ENCODE measurements around the gene NREP. TPM values are rescaled to one million over a fixed set of nuclear protein-coding genes. Genes with fewer than 3 reads are reported as not detected.

NREP gene
- total RNA-seq, 4 donors from 2014 or later = 2.3 to 18.2 (median 2.8) TPM

DNA sequence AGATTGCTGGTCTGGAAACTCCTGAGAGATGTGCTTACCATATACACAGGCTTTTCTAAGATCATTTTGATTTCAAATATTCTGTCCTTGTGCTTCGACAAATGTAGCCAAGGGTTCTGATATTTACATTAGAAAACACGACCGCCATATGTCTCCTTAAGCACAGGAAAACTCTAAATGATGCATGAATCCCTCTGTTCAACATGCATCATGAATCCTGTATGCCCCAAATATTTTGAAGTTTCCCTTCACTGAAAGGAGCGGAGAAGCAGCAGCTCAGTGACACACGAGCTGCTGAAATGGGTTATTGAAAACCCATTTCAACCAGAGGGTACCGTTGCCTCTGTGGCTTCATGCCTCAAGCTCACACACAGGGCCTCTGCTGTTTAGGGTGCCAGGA, 74.4 kb downstream of the NREP start:
- no peaks in the 10 kb centered on the region for H3K36me3 ChIP-seq
- H3K27ac ChIP-seq = no peak overlapping the region
- H3K4me1 ChIP-seq = peaks cover 0 to 16% (median 0%) of the 10 kb centered on the region in 4 donors
- no peaks in the 10 kb centered on the region for H3K27me3 ChIP-seq
- H3K9me3 ChIP-seq = no peaks in the 10 kb centered on the region
- DNase-seq = no peak
- H3K4me3 ChIP-seq = no peak overlapping the region
- TF ChIP-seq, protein P1, sequence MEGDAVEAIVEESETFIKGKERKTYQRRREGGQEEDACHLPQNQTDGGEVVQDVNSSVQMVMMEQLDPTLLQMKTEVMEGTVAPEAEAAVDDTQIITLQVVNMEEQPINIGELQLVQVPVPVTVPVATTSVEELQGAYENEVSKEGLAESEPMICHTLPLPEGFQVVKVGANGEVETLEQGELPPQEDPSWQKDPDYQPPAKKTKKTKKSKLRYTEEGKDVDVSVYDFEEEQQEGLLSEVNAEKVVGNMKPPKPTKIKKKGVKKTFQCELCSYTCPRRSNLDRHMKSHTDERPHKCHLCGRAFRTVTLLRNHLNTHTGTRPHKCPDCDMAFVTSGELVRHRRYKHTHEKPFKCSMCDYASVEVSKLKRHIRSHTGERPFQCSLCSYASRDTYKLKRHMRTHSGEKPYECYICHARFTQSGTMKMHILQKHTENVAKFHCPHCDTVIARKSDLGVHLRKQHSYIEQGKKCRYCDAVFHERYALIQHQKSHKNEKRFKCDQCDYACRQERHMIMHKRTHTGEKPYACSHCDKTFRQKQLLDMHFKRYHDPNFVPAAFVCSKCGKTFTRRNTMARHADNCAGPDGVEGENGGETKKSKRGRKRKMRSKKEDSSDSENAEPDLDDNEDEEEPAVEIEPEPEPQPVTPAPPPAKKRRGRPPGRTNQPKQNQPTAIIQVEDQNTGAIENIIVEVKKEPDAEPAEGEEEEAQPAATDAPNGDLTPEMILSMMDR (IDR thresholded peaks at IDR 0.05) = no peak

DNA sequence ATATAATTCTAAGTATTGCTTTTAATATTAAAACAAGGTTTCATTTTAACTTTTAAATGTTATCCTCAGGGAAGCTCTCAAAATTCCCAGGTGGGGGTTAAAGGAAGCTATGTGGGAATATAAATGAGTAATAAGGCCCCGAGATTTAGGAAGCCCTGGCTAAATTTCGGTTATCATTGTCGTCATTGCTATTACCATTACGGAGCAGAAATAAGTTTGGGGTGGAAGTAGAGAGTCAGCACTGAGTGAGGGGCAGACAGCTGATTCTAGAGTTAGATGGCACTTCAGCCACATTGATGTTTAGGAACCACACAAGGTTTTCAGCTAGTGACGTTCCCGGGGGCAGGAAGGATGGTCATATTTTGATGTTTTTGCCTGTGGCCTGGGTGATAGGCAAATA, 74.9 kb downstream of the NREP start:
- Histone ChIP-seq H3K9me3 (no peaks in the 10 kb centered on the region), H3K27ac (no peak overlapping the region), H3K36me3 (no peaks in the 10 kb centered on the region), H3K4me3 (no peak overlapping the region), H3K4me1 (peaks cover 0 to 16% (median 0%) of the 10 kb centered on the region in 4 donors), H3K27me3 (no peaks in the 10 kb centered on the region)
- TF ChIP-seq, protein P1 (IDR thresholded peaks at IDR 0.05) = no peak
- no peak for TF ChIP-seq POLR2A (IDR thresholded peaks at IDR 0.05)
- no peak for DNase-seq

DNA sequence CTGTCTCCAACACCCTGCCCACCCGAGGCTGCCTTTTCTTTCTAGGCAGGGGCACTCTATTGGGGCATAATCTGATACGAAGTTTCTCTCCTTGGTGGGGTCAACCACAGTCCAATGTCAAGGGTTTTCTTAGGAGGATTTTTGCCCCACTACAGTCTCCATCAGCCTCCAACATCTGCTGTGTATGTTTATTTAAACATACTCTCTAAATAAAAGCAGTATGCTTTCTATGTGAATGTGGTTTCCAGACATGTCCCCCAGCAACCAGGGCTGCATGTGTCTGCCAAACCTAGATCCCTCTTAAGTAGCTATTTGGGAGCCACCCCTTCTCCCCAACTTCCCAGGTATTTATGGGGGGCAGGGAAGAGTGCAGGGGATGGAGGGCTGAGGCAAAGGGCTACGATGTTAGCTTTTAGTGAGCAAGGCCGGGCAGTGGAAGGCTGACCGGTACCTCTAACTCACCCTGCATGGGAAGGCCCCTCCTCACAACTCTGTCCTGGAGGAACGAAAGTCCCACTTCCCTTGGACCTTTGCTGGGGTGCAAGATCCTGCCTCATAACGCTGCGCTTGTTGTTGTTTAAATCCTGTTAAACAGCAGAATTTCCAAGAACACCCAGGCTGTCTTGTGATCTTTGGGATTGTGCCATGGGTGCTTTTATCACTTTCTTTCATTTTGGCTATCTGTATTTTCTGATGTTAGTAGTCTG, 75.4 kb downstream of the NREP start:
- Histone ChIP-seq H3K4me1 (peaks cover 0 to 16% (median 0%) of the 10 kb centered on the region in 4 donors), H3K4me3 (no peak overlapping the region), H3K9me3 (no peaks in the 10 kb centered on the region), H3K27me3 (no peaks in the 10 kb centered on the region), H3K36me3 (no peaks in the 10 kb centered on the region), H3K27ac (peak overlapping the region in 1 of 4 donors; percentile 43)
- TF ChIP-seq POLR2A (IDR thresholded peaks at IDR 0.05) = no peak
- TF ChIP-seq, protein P1 (IDR thresholded peaks at IDR 0.05) = no peak
- no peak for DNase-seq

DNA sequence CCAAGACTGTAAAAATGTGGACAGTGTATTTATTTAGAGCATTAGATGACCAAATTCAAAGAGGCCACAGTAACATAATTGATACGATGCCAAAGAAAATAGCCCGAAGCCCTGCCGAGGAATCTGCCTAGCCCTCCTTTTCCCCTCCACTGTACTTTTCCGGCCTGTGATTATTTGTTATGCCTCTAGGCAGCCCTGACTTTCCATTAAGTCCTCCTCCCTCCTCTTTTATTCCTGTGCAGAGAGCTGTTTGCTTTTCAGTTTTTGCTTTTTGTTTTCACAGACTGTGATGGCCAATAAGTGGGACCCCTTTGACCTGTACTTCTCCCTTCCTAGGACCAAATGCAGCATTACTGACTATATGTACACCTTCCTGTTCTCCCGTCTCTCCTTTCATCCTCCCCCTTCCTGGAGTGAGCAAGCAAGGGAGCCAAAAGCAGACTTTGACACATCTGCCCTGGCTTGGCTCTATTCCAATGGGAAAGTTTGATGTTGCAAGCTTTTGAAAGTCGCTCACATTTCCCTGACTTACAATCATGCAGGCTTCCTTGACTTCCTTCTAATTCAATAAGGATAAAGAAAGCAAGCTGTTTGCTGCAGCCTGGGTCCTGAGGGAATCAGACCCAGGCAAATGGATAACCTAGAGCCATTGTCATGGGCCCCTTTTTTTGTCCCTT, 76.1 kb downstream of the NREP start:
- DNase-seq = peak in 1 of 3 donors; percentile 64
- no peaks in the 10 kb centered on the region for H3K9me3 ChIP-seq
- peak overlapping the region in 2 of 4 donors; percentile 42 to 43 for H3K27ac ChIP-seq
- no peaks in the 10 kb centered on the region for H3K36me3 ChIP-seq
- H3K4me3 ChIP-seq = no peak overlapping the region
- no peaks in the 10 kb centered on the region for H3K27me3 ChIP-seq
- no peak for TF ChIP-seq POLR2A (IDR thresholded peaks at IDR 0.05)
- TF ChIP-seq, protein P1 (IDR thresholded peaks at IDR 0.05) = peak in 1 of 6 experiments; percentile 3
- H3K4me1 ChIP-seq = peaks cover 0 to 16% (median 0%) of the 10 kb centered on the region in 4 donors

DNA sequence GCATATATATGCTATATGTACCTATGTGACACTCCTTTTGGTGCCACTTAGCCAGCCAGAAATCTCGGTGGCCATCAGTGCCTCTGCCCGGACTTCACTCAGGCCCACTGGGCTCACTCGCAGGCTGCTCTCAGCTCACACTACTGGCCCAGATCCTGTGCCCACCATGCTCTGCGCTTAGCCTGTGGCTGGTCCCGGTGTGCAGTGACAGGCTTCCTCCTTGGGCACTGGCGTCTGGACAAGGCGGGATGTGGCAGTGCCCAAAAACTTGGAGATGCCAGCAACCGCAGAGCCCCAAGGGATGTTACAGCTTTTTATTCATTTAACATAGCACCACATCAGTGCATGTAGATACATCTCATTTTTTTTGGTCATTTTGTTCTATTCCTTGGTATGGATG, 77.4 kb downstream of the NREP start:
- TF ChIP-seq POLR2A (IDR thresholded peaks at IDR 0.05) = no peak
- TF ChIP-seq, protein P1 (IDR thresholded peaks at IDR 0.05) = no peak

More for the DNA sequence above, 77.4 kb downstream of the NREP start:
- no peak for DNase-seq
- Histone ChIP-seq H3K27ac (no peak overlapping the region), H3K4me3 (no peak overlapping the region), H3K36me3 (no peaks in the 10 kb centered on the region), H3K9me3 (no peaks in the 10 kb centered on the region), H3K4me1 (peaks cover 0 to 16% (median 0%) of the 10 kb centered on the region in 4 donors), H3K27me3 (no peaks in the 10 kb centered on the region)

Small RNA genes within 50 kb of the gene (small RNA-seq; reads per million reads assigned to genes)
- 0 reads per million in 2 donors for gene RN7SKP57

Other genes starting within 250 kb of the NREP start
- 10 to 100 TPM; 32.2 to 88.1 (median 79.5) TPM for gene STARD4, start 244.7 kb downstream of the NREP start, total RNA-seq

Measured in Peyer's patch (tissue), 4 donors.